GM21381 (cell line): ENCODE data around the gene PPP1CB.
A peak's percentile ranks its signal among the peaks of the same experiment; 100 is the strongest.
"Not testable (repeated sequence)": the region's sequence is repeated elsewhere in the genome, so short reads cannot be mapped to it uniquely, and the experiment has no call there.

Experiments
- ATAC-seq: cut with Tn5 transposase; IDR thresholded peaks from one replicate; pipeline ENCODE4 v1.9.1; 2021; ENCODE audit warnings: mild to moderate bottlenecking, moderate library complexity; ENCODE audit not compliant: unreplicated experiment

Gene PPP1CB

DNA sequence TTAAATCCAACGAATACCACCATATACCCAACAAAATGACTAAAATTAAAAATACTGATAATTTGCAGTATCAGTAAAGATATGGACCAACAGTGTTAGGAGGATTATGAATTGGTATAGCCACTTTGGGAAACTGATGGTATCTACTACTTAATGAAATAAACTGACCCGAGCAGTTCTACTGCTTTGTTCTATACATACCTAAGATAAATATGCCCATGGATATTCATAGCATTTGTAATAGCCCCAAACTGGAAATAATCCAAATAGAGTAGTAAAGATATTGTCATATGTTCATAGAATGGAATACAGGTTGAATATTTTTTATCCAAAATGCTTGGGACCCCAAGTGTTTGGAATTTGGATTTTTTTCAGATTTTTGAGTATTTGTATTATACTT, 20.7 kb downstream of the PPP1CB start:
- ATAC-seq = no peak

DNA sequence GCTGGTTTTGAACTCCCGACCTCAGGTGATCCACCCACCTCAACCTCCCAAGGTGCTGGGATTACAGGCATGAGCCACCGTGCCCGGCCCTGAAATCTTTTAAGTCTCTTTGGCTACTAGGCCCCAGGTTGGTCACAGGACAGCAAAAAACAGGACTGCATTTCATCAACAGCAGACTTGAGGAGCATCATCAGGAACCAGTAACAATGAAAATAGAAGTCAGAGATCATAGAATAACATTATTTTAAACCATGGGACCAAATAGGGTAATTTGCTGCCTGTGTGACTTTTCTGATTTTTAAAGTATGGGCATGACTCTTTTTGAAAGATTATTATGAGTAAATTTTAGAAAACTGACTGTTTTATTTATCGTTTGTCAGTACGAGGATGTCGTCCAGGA, 24.8 kb downstream of the PPP1CB start:
- no peak for ATAC-seq

DNA sequence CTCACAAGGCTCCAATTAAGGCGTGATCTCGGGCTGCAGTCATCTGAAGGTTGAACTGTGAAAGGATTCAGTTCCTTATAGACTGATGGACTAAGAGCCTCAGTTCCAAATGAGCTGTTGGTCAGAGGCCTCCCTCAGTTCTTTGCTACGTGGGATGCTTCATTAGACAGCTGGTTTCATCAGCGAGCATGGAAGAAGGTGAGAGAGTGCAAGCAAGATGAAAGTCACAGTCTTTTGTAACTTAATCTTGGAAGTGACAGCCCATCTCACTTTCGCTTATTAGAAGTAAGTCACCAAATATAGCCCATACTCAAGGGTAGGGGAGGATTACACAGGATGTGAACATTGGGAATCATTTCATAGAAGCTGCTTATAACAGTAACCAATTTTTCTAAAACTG, 26.8 kb downstream of the PPP1CB start:
- no peak for ATAC-seq

DNA sequence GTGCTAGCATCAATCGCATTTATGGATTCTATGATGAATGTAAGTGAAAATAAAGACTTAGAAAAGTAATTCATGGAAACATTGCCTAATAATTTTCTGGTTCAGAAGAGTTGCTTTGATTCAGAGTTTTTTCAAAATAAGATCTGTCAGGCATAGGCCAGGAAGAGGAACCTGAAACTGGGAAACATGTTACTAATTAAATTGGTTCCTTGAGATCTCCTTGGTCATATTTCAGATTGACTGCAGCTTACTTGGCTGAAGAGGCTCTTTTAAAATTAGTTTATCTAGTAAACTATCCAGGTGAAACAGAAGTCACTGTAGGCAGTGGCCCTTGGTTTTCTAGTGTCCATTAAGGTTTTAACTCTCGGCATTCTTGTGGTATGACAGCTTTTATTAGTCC, 27.4 kb downstream of the PPP1CB start:
- no peak for ATAC-seq

DNA sequence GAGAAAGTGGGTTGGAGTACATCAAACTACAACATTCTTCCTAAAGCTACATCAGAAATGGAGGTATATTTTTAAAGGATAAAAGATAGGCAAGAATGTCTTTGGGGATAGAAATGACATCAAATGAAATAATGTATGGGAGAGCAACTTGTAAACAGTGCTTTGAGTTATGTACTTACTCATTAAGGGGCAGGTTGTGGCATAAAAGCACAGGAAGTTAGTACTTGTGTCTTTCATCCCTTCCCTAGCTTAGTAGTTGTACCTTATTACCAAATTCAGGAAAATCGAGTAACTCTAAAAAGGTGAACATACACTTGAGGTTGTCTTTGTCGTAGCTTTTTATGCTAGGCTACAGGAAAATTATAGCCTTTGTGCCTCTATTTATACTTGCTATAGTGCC, 28.9 kb downstream of the PPP1CB start:
- no peak for ATAC-seq

DNA sequence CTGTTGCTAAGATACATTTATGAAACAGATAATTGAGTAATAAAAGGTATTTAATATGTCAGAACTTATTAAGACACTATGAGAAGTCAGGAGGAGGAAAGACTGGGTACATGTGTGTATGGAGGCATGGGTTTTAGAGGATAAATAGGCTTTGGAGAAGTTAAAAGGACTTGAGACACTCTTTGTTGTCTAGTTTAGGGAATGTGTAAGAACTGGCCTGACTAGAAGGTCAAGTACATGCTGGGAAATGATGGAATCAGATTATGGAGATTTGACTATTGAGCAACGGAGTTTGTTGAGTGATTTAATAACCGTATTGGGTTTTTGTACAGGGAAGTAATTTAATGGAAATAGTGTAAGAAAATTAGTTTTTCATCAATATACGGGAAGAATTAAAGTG, 30.8 kb downstream of the PPP1CB start:
- ATAC-seq = no peak

DNA sequence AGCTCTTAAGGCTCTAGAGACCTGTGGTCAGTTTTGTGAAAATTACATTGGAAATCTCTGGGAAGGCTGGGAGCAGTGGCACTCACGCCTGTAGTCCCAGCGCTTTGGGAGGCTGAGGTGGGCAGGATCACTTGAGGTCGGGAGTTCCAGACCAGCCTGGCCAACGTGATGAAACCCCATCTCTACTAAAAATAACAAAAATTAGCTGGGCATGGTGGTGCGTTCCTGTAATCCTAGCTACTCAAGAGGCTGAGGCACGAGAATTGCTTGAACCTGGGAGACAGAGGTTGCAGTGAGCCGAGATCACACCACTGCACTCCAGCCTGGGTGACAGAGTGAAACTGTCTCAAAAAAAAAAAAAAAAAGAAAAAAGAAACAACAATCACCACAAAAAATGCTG, 32.9 kb downstream of the PPP1CB start:
- not testable (repeated sequence) for ATAC-seq

DNA sequence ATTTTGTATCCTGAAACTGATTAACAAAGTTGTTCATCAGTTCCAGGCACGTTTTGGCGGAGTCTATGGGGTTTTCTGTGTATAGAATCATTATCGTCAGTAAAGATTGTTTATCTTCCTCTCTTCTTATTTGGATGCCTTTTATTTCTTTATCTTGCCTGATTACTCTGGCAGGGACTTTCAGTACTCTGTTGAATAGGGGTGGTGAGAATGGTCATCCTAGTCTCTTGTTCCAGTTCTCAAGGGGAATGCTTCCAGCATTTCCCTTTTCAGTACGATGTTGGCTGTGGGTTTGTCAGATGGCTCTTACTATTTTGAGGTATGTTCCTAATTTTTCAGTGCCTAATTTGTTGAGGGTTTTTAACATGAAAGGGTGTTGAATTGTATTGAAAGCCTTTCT, 45.0 kb downstream of the PPP1CB start:
- no peak for ATAC-seq

DNA sequence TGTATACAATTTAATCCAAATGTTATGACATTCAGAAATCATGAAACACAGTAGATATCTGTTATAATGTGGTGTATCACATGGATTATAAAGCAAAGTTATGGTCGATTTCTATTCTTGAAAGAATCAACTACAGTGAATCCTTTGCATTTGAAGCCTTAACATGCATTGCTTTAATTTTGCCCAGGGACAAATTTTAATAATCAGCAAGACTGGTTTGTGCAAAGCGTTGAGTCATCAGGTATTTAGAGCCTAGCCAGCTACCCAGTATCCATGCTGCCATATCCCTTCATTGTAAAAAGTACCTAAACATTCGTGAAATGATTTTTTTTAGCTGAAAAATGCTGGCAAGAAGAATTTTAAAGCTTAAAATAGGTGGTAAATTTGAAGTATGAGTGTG, 50.1 kb downstream of the PPP1CB start:
- ATAC-seq = no peak

DNA sequence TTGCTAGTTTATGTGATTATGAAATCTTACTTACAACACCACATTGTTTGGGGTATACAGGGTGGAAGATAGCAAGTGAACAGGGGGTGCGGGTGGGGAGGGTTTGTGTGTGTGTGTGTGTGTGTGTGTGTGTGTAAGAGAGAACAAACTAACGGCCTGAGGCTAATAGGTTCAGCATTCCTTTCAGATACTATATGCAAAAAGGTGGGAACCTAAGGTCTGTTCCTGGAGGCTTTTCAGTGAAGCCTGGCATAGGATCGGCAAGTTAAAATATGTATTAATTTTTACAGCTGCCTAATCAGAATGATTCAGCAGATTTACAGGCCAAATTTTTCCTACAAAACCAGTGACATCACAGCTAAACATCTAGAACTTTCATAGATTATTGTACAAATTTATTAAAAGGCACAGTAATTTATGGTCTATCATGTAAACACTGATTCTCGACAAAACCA, 51.4 kb downstream of the PPP1CB start:
- no peak for ATAC-seq

DNA sequence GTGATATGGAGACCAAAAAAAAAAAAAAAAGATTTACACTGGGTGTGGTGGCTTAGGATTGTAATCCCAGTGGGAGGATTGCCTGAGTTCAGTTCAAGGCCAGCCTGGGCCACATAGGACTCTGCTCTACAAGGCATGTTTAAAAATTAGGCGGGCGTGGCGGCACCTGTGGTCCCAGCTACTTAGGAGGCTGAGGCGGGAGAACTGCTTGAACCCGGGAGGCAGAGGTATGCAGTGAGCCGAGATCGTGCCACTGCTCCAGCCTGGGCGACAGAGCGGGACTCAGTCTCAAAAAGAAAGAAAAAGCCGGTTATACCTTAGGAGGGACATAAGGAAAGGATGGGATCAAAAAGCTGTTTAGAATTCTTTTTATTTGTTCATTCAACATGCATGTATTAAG, 58.3 kb downstream of the PPP1CB start:
- ATAC-seq = no peak

DNA sequence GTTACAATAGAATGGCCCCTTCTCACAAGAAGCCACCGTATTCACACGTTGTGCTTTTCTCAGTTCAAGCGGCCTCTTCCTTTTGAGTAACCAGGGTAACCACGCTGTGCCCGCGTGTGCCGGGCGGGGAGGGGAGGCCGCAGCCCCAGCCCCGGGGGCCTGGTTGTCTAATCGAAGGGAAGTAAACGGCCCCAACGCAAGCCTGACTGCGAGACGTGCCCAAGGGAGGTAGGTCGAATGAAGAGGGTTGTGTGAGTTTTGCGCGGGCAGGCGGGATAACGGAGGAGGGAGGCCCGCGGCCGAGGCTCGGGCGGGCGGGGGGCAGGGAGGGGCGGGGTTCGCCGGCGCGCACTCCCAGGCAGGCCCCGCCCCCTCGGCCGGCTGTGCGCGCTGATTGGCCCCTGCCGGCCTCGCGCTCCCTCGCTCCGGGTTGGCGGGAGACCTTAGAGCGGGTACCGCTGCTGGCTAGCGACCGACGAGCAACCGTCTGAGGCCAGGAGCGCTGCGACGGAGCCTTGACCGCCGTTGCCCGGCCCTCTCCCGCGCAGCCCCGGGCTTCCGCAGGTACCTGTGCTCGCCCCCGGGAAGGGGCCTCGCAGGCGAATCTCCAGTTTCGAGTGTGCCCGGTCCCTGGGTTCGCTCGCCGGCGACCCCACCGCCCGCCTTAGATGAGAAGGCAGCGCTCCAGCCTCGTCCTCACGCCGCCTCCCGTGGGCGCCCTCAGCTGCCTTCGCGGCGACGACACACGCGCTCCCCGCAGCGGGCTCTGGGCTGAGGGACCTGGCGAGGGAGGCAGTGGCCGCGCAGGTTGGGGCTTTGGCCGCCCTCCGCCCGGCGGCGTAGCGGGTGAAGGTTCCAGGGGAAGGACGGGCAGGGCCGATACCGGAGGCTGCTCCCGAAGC, 59.0 kb downstream of the PPP1CB start, which contains the start of gene SPDYA:
SPDYA (plus strand) TSS at position 451 of the 902 bp plus-strand sequence. CDS start 5,181 bp downstream, outside the sequence.
- ATAC-seq = peak; percentile 83

DNA sequence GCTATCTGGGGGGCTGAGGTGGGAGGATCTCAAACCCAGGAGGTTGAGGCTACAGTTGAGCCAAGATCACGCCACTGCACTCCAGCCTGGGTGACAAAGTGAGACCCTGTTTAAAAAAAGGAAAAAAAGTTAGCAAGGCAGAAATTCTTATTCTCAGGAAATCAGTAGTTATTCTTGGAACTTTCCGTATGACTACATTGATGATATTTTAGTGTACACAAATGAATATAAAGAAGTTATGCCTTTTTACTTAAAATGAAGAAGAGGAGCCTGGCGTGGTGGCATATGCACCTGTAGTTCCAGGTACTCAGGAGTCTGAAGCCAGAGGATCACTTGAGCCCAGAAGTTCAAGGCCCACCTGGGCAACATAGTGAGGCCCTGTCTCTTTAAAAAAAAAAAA, 66.4 kb downstream of the PPP1CB start:
- no peak for ATAC-seq

DNA sequence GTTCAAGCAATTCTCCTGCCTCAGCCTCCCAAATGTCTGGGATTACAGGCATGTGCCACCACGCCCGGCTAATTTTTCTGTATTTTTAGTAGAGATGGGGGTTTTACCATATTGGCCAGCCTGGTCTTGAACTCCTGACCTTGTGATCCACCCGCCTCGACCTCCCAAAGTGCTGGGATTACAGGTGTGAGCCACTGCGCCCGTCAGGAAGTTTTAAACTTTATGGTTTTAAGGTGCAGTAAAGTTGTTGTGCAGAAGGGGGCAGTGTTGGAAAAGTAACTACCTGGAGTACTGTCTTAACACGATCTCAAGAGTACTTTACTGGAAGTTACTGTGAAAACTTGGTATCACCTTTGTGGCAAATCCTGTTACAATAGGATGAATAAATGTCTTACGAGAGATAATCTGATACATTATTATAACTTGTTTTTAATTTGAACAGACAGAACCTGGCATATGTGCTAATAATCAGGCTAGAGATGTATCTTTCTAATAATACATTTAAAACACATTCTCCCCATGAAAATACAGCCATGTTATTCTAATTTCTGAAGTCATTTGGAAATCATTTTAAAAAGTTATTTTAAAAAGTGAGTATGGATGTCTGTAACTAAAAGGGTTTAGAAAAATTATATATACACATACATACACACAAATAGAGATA, 69.8 kb downstream of the PPP1CB start:
- peak; percentile 71 for ATAC-seq

DNA sequence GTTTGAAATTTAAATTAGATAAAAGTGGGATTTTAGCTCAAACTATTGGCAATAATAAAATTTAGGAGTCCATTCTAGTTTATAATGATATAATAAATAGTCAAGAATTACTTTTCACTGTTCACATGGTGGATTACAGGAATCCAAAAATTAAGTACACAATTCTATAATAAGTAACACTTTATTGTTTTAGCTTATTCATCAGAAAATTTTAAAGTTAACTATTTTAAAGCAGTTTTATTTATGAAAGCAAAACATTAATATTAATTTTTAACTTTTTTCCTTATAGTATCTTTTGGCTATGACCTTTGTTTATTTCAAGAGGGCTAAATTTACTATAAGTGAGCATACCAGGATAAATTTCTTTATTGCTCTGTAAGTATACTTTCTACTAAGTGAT, 70.4 kb downstream of the PPP1CB start:
- ATAC-seq = no peak

DNA sequence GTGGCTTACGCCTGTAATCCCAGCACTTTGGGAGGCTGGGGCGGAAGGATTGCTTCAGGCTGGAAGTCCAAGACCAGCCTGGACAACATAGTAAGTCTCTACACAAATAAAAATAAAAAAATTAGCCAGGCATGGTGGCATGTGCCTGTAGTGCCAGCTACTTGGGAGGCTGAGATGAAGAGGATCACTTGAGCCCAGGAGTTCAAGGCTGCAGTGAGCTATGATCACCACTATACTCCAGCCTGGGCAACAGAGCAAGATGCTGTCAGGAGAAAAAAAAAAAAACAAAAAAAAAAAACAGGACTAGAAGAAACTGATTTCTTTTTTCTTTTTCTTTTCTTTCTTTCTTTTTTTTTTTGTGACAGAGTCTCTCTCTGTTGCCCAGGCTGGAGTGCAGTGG, 72.6 kb downstream of the PPP1CB start:
- ATAC-seq = no peak

DNA sequence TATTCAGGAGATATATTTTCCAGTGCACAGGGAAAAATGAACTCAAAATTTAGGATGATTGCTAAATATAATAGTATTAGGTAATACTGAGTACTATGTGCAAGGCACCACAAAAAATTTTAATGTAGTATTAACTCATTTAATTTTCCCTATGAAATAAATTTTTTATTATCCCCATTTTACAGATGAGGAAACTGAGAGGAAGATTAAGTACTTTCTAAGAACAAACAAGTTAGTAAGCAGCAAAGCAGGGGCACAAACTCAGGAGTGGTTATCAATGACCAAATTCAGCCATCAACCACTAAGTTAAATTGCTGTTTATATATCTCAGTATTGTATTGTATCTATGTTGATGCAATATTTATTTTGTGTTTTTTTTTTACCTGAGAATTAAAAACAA, 73.2 kb downstream of the PPP1CB start:
- no peak for ATAC-seq

DNA sequence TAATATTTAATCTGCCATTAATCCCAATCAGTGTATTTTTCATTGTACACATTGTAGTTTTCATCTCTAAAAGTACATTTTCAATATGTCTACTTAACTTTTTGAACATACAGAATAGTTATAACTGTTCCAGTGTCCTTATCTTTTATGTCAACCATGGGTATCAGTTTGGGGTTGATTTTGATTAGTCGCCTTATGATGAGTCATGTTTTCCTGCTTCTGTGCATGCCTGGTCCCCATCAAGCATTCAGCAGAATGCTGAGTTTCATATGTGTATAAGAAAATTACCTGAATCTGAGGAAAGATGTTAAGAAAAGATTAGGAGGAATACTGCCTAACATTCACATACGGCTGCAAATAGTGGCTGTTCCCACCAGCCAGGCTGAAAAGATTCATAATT, 76.8 kb downstream of the PPP1CB start:
- no peak for ATAC-seq

DNA sequence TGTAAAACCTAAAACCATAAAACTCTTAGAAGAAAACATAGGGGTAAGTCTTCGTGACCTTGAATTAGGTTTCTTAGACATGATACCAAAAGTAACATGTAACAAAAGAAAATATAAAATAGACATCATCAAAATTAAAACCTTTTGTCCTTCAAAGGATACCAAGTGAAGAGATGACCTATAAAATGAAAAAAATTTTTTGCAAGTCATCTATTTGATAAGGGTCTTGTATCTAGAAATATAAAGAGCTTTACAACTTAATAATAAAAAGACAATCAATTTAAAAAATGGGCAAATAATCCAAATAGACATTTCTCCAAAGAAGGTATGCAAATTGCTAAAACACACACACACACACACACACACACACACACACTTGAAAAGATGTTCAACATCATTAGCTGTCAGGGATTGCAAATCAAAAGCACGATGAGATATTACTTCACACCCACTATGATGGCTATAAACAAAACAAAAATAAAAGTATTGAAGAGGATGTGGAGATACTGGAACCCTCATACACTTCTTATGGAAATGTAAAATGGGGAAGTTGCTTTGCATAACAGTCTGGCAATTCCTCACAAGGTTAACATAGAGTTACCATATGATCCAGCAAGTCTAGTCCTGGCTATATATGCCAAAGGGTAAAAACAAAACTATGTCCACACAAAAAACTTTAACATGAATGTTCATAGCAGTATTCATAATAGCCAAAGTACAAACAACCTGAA, 82.3 kb downstream of the PPP1CB start:
- ATAC-seq = no peak

DNA sequence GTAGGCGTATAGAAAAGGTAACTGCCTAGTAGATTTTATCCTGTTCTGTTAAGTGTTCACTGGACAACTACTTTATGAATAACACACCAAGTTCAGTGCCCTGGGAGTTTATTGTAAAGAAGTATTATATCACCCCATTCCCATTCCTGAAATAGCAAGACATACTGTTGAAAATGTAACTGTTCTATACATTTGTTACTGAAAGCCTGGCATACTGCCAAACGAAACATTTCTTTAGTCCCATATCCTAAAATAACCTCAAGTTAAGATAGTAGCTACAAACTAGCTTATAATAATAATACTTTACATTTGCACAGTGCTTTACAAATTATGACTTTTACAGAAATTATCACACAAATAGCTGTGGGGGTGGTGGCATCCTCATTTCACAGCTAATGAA, 84.2 kb downstream of the PPP1CB start:
- ATAC-seq = no peak

DNA sequence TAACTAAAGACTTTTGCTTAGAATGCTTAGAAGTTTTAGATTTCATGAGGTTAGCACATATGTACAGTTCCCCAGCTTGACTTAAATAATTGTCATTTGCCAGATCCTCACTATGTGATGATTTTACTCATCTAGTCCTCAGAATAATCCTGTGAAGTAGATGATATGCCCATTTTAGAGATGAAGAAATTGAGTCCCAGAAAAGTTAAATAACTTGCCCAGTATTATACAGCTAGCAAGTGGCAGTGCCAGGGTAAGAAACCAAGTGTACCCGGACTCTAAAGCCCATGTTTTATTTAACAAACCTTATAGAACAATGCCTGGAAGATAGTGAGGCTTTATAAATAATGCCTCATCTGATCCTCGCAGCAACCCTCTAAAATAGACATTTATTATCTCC, 87.3 kb downstream of the PPP1CB start:
- ATAC-seq = no peak

DNA sequence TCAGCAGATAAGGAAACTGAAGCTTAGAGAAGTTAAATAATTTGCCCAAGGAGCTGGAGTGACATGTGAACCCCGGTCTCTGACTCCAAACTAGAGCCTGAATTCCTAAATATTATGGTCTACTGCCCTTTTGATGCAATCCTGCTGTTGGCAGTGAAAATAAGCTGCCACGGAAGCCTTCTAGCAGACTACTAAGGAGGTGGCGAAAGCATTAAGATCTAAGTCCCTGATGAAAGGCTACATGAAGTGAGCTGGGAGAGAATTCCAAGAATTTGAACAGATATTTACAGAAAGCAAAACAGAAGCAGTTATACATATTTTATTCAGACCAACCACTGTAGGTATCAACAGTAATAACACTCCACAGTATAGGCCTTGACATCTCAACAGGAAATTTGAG, 90.4 kb downstream of the PPP1CB start:
- ATAC-seq = no peak
